Calu3 (cell line): ENCODE measurements around the gene PDCD2L. TPM values are rescaled to one million over a fixed set of nuclear protein-coding genes. Genes with fewer than 3 reads are reported as not detected.

Experiments used
- BruUV-seq: library from RNA; stranded (reverse); fragments of 400-500 nt; replicated peaks from 2 replicates; lab custom pipeline; 2021; lab: Mats Ljungman, UMichigan
- CTCF ChIA-PET: fragments of 300-600 bp; sonication (Branson Sonifier 250); formaldehyde crosslinking; loops from one replicate; lab custom pipeline; 2022; ENCODE audit warnings: antibody characterized with exemption; lab: Charles Lee
- DNase-seq: peaks from one replicate; pipeline ENCODE4 v3.0.0; 2022
- H3K27ac Mint-ChIP-seq: one replicate; pipeline ENCODE4 v1.8.0; 2022; ENCODE audit warnings: mixed read lengths; ENCODE audit not compliant: unreplicated experiment
- H3K27me3 Mint-ChIP-seq: one replicate; pipeline ENCODE4 v1.8.0; 2022; ENCODE audit warnings: mixed read lengths; ENCODE audit not compliant: unreplicated experiment
- H3K36me3 Mint-ChIP-seq: one replicate; pipeline ENCODE4 v1.8.0; 2022; ENCODE audit warnings: mild to moderate bottlenecking, moderate library complexity, mixed read lengths; ENCODE audit not compliant: insufficient read depth, unreplicated experiment
- H3K4me1 Mint-ChIP-seq: one replicate; pipeline ENCODE4 v1.8.0; 2022; ENCODE audit warnings: mild to moderate bottlenecking, low read depth, mixed read lengths; ENCODE audit not compliant: unreplicated experiment
- H3K4me3 Mint-ChIP-seq: one replicate; pipeline ENCODE4 v1.8.0; 2022; ENCODE audit warnings: mild to moderate bottlenecking, low read depth, moderate library complexity, mixed read lengths; ENCODE audit not compliant: unreplicated experiment
- H3K9me3 Mint-ChIP-seq: one replicate; pipeline ENCODE4 v1.8.0; 2022; ENCODE audit warnings: low read depth, mixed read lengths; ENCODE audit not compliant: unreplicated experiment
- intact Hi-C: fragments of 100-400 bp; cut with micrococcal nuclease; formaldehyde crosslinking; loops from one replicate; pipeline ENCODE4 v1.10.0; 2022; ENCODE audit not compliant: unreplicated experiment
- total RNA-seq: library from RNA; stranded (reverse); gene quantifications from 2 replicates; pipeline ENCODE4 v1.2.3, GENCODE V29; 2022
- TF ChIP-seq, protein P1 (sequence below): fragments of 200-600 bp; IDR thresholded peaks from one replicate; pipeline ENCODE4 v1.8.0; 2022; ENCODE audit warnings: antibody characterized with exemption; ENCODE audit not compliant: unreplicated experiment

PDCD2L gene
- total RNA-seq, 1 experiment from 2014 or later: 29.3 TPM

DNA sequence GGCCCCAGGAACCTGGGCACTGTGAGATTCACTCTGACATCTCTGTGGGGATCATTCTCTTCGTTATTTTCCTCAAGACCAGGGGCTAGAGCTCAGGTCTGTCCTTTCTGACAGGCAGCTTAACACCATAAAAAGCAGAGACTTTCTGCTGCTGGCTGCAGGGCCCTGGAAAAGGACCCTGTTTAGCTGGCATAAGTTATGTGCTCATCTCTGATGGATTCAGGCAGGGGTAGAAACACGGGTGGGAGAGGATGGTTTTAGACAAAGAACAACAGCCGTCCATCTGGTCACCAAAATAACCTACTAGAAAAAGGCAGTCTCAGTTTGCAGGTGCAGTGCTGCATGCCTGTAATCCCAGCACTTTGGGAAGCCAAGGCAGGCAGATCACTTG is 41.5 kb upstream of the PDCD2L start:
- BruUV-seq: no TSS peak
- peaks cover 33% of the 10 kb centered on the region for H3K4me1 Mint-ChIP-seq

DNA sequence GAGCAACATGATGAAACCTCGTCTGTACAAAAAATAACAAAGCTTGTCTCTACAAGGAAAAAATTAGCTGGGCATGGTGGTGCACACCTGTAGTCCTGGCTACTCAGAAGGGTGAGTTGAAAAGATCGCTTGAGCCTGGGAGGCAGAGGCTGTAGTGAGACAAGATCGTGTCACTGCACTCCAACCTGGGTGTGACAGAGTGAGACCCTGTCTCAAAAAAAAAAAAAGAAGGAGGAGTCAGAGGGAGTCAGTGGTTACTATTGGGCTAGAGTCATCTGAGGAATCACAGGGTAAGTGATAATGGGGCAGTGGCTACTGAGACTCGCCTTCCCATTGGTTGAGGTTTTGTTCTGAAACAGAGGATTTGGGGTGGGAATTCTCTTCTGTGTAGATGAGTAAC is 41.1 kb upstream of the PDCD2L start:
- intact Hi-C loops: no loop called here
- no peak for DNase-seq
- H3K27ac Mint-ChIP-seq: no peak overlapping the region
- BruUV-seq: no TSS peak
- TF ChIP-seq, protein P1, sequence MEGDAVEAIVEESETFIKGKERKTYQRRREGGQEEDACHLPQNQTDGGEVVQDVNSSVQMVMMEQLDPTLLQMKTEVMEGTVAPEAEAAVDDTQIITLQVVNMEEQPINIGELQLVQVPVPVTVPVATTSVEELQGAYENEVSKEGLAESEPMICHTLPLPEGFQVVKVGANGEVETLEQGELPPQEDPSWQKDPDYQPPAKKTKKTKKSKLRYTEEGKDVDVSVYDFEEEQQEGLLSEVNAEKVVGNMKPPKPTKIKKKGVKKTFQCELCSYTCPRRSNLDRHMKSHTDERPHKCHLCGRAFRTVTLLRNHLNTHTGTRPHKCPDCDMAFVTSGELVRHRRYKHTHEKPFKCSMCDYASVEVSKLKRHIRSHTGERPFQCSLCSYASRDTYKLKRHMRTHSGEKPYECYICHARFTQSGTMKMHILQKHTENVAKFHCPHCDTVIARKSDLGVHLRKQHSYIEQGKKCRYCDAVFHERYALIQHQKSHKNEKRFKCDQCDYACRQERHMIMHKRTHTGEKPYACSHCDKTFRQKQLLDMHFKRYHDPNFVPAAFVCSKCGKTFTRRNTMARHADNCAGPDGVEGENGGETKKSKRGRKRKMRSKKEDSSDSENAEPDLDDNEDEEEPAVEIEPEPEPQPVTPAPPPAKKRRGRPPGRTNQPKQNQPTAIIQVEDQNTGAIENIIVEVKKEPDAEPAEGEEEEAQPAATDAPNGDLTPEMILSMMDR: no peak
- peaks cover 37% of the 10 kb centered on the region for H3K4me1 Mint-ChIP-seq
- H3K36me3 Mint-ChIP-seq: peaks cover 67% of the 10 kb centered on the region
- no peaks in the 10 kb centered on the region for H3K9me3 Mint-ChIP-seq
- CTCF ChIA-PET: interaction anchor here (0.7 kb wide), 1 partner anchor 1368 kb away, joined by 4 read pairs; no protein-coding TSS in a partner anchor
- no peak overlapping the region for H3K4me3 Mint-ChIP-seq
- H3K27me3 Mint-ChIP-seq: no peaks in the 10 kb centered on the region

More for the DNA sequence above, 41.5 kb upstream of the PDCD2L start:
- Mint-ChIP-seq H3K4me3 (no peak overlapping the region), H3K9me3 (no peaks in the 10 kb centered on the region), H3K27ac (no peak overlapping the region), H3K27me3 (no peaks in the 10 kb centered on the region), H3K36me3 (peaks cover 68% of the 10 kb centered on the region)
- CTCF ChIA-PET: interaction anchor here (0.7 kb wide), 1 partner anchor 1369 kb away, joined by 4 read pairs; no protein-coding TSS in a partner anchor
- TF ChIP-seq, protein P1: no peak
- intact Hi-C loops: no loop called here
- DNase-seq: no peak

DNA sequence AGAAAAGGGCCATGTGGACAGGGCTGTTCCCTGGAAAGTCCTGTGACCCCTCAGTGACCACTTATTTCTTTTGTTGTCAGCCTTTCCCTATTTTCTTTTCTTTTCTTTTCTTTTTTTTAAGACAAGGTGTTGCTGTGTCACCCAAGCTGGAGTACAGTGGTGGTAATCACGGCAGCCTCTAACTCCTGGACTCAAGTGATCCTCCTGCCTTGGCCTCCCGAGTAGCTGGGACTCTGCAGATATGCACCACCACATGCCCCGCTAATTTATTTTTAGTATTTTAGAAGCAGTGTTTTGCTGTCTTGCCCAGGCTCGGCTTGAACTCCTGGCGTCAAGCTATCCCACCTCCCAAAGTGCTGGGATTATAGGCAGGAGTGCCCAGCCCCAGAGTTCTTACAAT is 40.3 kb upstream of the PDCD2L start:
- intact Hi-C loops: loop anchor here (2.0 kb wide), 1 partner anchor 67 kb away; no protein-coding TSS in a partner anchor
- no peak overlapping the region for H3K4me3 Mint-ChIP-seq
- H3K9me3 Mint-ChIP-seq: no peaks in the 10 kb centered on the region
- peaks cover 66% of the 10 kb centered on the region for H3K36me3 Mint-ChIP-seq
- TF ChIP-seq, protein P1: no peak
- DNase-seq: no peak
- CTCF ChIA-PET: no interaction called here
- H3K27me3 Mint-ChIP-seq: no peaks in the 10 kb centered on the region
- peaks cover 34% of the 10 kb centered on the region for H3K4me1 Mint-ChIP-seq
- no TSS peak for BruUV-seq
- no peak overlapping the region for H3K27ac Mint-ChIP-seq

DNA sequence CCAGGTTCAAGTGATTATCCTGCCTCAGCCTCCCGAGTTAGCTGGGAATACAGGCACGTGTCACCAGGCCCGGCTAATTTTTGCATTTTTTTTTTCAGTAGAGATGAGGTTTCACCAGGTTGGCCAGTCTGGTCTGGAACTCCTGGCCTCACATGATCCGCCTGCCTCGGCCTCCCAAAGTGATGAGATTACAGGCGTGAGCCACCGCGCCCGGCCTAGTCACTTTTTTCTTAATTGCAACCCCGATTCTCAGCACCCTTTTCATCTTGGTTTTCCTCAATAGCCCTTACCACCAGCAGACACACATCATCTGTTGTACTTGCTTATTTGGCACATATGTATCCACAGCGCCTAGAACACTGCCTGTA is 39.8 kb upstream of the PDCD2L start:
- BruUV-seq: no TSS peak
- TF ChIP-seq, protein P1: no peak
- no peaks in the 10 kb centered on the region for H3K9me3 Mint-ChIP-seq
- peaks cover 34% of the 10 kb centered on the region for H3K4me1 Mint-ChIP-seq
- CTCF ChIA-PET: no interaction called here
- peak overlapping the region; percentile 45 for H3K27ac Mint-ChIP-seq
- intact Hi-C loops: loop anchor here (2.0 kb wide), 1 partner anchor 66 kb away; no protein-coding TSS in a partner anchor
- DNase-seq: no peak
- H3K36me3 Mint-ChIP-seq: peaks cover 61% of the 10 kb centered on the region
- no peaks in the 10 kb centered on the region for H3K27me3 Mint-ChIP-seq
- H3K4me3 Mint-ChIP-seq: peak overlapping the region; percentile 91
